ENCODE data around the gene NUP153. TPM values are rescaled to one million over a fixed set of nuclear protein-coding genes. Genes with fewer than 3 reads are reported as not detected.

The NUP153 gene
- total and polyA plus RNA-seq, 12 donors = 5.3 to 30.5 (median 25.4) TPM

- Histone ChIP-seq H3K9me3 (no peaks in the 10 kb centered on the region), H3K4me1 (no peaks in the 10 kb centered on the region), H3K4me3 (no peak overlapping the region), H3K36me3 (peaks cover 0 to 100% (median 49%) of the 10 kb centered on the region in 9 donors), H3K27me3 (no peaks in the 10 kb centered on the region), H3K27ac (no peak overlapping the region)
- TF ChIP-seq, protein P1, sequence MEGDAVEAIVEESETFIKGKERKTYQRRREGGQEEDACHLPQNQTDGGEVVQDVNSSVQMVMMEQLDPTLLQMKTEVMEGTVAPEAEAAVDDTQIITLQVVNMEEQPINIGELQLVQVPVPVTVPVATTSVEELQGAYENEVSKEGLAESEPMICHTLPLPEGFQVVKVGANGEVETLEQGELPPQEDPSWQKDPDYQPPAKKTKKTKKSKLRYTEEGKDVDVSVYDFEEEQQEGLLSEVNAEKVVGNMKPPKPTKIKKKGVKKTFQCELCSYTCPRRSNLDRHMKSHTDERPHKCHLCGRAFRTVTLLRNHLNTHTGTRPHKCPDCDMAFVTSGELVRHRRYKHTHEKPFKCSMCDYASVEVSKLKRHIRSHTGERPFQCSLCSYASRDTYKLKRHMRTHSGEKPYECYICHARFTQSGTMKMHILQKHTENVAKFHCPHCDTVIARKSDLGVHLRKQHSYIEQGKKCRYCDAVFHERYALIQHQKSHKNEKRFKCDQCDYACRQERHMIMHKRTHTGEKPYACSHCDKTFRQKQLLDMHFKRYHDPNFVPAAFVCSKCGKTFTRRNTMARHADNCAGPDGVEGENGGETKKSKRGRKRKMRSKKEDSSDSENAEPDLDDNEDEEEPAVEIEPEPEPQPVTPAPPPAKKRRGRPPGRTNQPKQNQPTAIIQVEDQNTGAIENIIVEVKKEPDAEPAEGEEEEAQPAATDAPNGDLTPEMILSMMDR (IDR thresholded peaks at IDR 0.05) = no peak
- DNase-seq = no peak
- WGBS, 2 donors = 95 to 96% methylated on average over 1 of the region's 1 CpG
- intact Hi-C loops (cut with DNase I) = no loop called here
- no peak for ATAC-seq
These were observed 40.1 kb downstream of the NUP153 start for GRCh38 chr6:17666646-17667045.

DNA sequence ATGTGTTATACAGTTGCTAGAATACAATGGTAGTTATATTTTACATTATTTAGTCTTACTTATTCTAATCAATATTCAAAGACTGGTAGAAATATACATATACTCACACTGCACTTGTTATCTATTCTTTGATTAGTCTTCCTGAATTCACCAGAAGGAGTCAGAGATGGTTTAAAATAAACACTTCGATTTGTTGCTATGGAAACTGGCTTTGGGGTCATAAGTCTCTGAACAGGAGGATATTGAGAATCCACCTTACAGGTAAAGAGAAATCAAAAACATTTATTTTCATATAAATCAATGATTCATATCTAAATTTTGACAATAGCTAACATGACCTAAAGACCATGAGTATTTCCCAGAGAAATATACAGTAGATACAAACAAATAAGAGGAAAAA lies 41.6 kb downstream of the NUP153 start:
- peaks cover 0 to 100% (median 53%) of the 10 kb centered on the region in 9 donors for H3K36me3 ChIP-seq
- TF ChIP-seq, protein P1 (IDR thresholded peaks at IDR 0.05) = no peak
- intact Hi-C loops (cut with DNase I) = no loop called here
- no peak overlapping the region for H3K4me3 ChIP-seq
- no peak for ATAC-seq
- no peaks in the 10 kb centered on the region for H3K9me3 ChIP-seq
- no peak overlapping the region for H3K27ac ChIP-seq
- no peaks in the 10 kb centered on the region for H3K27me3 ChIP-seq
- no peak for DNase-seq
- no peaks in the 10 kb centered on the region for H3K4me1 ChIP-seq
- WGBS, 2 donors = 71 to 92% methylated on average over 1 of the region's 1 CpG

- intact Hi-C loops (cut with DNase I) = no loop called here
- Histone ChIP-seq H3K4me3 (no peak overlapping the region), H3K36me3 (peaks cover 0 to 100% (median 42%) of the 10 kb centered on the region in 9 donors), H3K9me3 (no peaks in the 10 kb centered on the region), H3K27ac (no peak overlapping the region), H3K4me1 (peaks cover 0 to under 1% (median 0%) of the 10 kb centered on the region in 9 donors), H3K27me3 (no peaks in the 10 kb centered on the region)
- TF ChIP-seq, protein P1 (IDR thresholded peaks at IDR 0.05) = no peak
- ATAC-seq (no peak), DNase-seq (no peak)
- WGBS, 2 donors = 92% methylated on average over 4 of the region's 4 CpGs
These were observed 43.5 kb downstream of the NUP153 start for GRCh38 chr6:17663226-17663625.

DNA sequence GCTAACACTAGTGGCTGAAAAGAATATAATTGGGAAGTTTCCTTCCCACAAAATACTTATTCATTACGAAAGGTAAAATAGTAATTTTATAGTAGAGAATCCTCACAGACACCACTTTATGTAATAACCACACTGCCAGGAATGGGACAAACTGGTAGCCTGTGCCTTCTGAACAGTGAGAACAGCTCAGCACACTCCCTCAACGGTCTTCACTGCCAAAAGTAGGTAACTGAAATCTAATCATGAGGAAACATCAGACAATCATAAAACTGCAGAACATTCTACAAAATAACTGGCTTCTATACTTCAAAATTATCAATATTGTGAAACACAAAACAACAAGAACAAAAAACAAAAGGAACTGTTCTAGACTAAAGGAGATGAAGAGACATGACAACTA lies 44.1 kb downstream of the NUP153 start:
- Histone ChIP-seq H3K27ac (no peak overlapping the region), H3K27me3 (no peaks in the 10 kb centered on the region), H3K36me3 (peaks cover 0 to 100% (median 36%) of the 10 kb centered on the region in 9 donors), H3K4me3 (no peak overlapping the region), H3K4me1 (peaks cover 0 to 5% (median 0%) of the 10 kb centered on the region in 9 donors), H3K9me3 (no peaks in the 10 kb centered on the region)
- DNase-seq = no peak
- ATAC-seq = no peak
- intact Hi-C loops (cut with DNase I) = no loop called here
- 73 to 74% methylated on average over 2 of the region's 2 CpGs for WGBS, 2 donors
- TF ChIP-seq, protein P1 (IDR thresholded peaks at IDR 0.05) = no peak
